Immature natural killer cell (primary cell): ENCODE results near the gene PIK3CB. TPM values are rescaled to one million over a fixed set of nuclear protein-coding genes. Genes with fewer than 3 reads are reported as not detected.
"Not testable (repeated sequence)": the region's sequence is repeated elsewhere in the genome, so short reads cannot be mapped to it uniquely, and the experiment has no call there.

Experiments used
- DNase-seq, 3 donors: peaks; one replicate each; pipeline ENCODE4 v3.0.0; 2022; ENCODE audit warnings: mixed read lengths in 1 of 3
- H3K27ac Mint-ChIP-seq, 6 donors: one replicate each; pipeline ENCODE4 v1.8.0; 2020; ENCODE audit warnings: mixed read lengths in 6 of 6, mild to moderate bottlenecking in 5 of 6, inconsistent platforms in 4 of 6, moderate library complexity in 3 of 6
- H3K27me3 Mint-ChIP-seq, 3 donors: one replicate each; pipeline ENCODE4 v1.8.0; 2020 to 2021; ENCODE audit warnings: low read depth in 3 of 3, mild to moderate bottlenecking in 3 of 3, mixed read lengths in 3 of 3, moderate library complexity in 3 of 3, inconsistent platforms in 1 of 3
- H3K36me3 Mint-ChIP-seq, 3 donors: one replicate each; pipeline ENCODE4 v1.8.0; 2020; ENCODE audit warnings: mixed read lengths in 3 of 3, inconsistent platforms in 2 of 3, mild to moderate bottlenecking in 2 of 3
- H3K4me1 Mint-ChIP-seq, 2 donors: one replicate each; pipeline ENCODE4 v1.8.0; 2020; ENCODE audit warnings: inconsistent platforms in 2 of 2, mild to moderate bottlenecking in 2 of 2, mixed read lengths in 2 of 2, moderate library complexity in 1 of 2
- H3K4me3 Mint-ChIP-seq, 5 donors: one replicate each; pipeline ENCODE4 v1.8.0; 2020; ENCODE audit warnings: mild to moderate bottlenecking in 5 of 5, mixed read lengths in 5 of 5, inconsistent platforms in 3 of 5, moderate library complexity in 3 of 5
- H3K9me3 Mint-ChIP-seq, 6 donors: one replicate each; pipeline ENCODE4 v1.8.0; 2020; ENCODE audit warnings: mild to moderate bottlenecking in 6 of 6, mixed read lengths in 6 of 6, inconsistent platforms in 4 of 6, moderate library complexity in 3 of 6
- polyA plus RNA-seq, 3 donors: library from polyadenylated mRNA; unstranded; fragments of 300-500 nt; fragmentation: Illumina TruSeq; gene quantifications; one replicate each; pipeline ENCODE4 v1.2.3, GENCODE V29; 2021

The PIK3CB gene
- polyA plus RNA-seq, 3 donors from 2014 or later, result 4.6 to 11.7 (median 4.8) TPM

GRCh38 chr3:138615462-138615861 lies 219.3 kb downstream of the PIK3CB start:
- Mint-ChIP-seq H3K4me3 (no peak overlapping the region), H3K9me3 (no peaks in the 10 kb centered on the region)

GRCh38 chr3:138609898-138610266 lies 224.8 kb downstream of the PIK3CB start:
- peak overlapping the region; percentile 95 to 100 (median 98) for H3K27ac Mint-ChIP-seq
- peak overlapping the region; percentile 89 to 98 (median 92) for H3K4me3 Mint-ChIP-seq
- H3K9me3 Mint-ChIP-seq, result peaks cover 0 to 6% (median 1%) of the 10 kb centered on the region in 6 donors
- H3K4me1 Mint-ChIP-seq, result peaks cover 22 to 24% of the 10 kb centered on the region in 2 donors
- peaks cover 0 to 5% (median 4%) of the 10 kb centered on the region in 3 donors for H3K36me3 Mint-ChIP-seq
- peaks cover 19 to 36% (median 29%) of the 10 kb centered on the region in 3 donors for H3K27me3 Mint-ChIP-seq
- DNase-seq, result peak in 1 of 3 donors; percentile 4

More at GRCh38 chr3:138615462-138615861, 219.3 kb downstream of the PIK3CB start:
- peaks cover 7 to 14% of the 10 kb centered on the region in 2 donors for H3K4me1 Mint-ChIP-seq
- H3K36me3 Mint-ChIP-seq, result no peaks in the 10 kb centered on the region
- no peak overlapping the region for H3K27ac Mint-ChIP-seq
- DNase-seq, result no peak
- H3K27me3 Mint-ChIP-seq, result peaks cover 2 to 12% (median 6%) of the 10 kb centered on the region in 3 donors

- H3K27ac Mint-ChIP-seq, result peak within 1 kb of the TSS; percentile 95 to 100 (median 98)
- peaks cover 19 to 36% (median 29%) of the 10 kb centered on the region in 3 donors for H3K27me3 Mint-ChIP-seq
- peaks cover 4 to 8% (median 5%) of the 10 kb centered on the region in 3 donors for H3K36me3 Mint-ChIP-seq
- peak; percentile 73 to 82 (median 81) for DNase-seq
- peak within 1 kb of the TSS; percentile 89 to 98 (median 92) for H3K4me3 Mint-ChIP-seq
- H3K4me1 Mint-ChIP-seq, result peaks cover 22 to 24% of the 10 kb centered on the region in 2 donors
- peaks cover 0 to 6% (median 1%) of the 10 kb centered on the region in 6 donors for H3K9me3 Mint-ChIP-seq
Measured at GRCh38 chr3:138608322-138609135, 226.2 kb downstream of the PIK3CB start, which contains the start of gene FAIM. TSS of gene FAIM (plus strand) at chr3:138608771. CDS start at chr3:138619727, 10,956 bp downstream.

DNA sequence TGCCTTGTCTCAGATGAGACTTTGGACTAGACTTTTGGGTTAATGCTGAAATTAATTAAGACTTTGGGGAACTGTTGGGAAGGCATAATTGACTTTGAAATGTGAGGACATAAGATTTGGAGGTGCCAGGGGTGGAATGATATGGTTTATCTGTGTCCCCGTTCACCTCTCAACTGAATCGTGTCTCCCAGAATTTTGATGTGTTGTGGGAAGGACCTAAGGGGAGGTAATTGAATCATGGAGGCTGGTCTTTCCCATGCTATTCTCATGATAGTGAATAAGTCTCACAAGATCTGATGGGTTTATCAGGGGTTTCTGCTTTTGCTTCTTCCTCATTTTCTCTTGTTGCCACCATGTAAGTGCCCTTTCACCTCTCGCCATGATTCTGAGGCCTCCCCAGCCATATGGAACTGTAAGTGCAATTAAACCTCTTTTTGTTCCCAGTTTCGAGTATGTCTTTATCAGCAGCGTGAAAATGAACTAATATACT lies 230.6 kb downstream of the PIK3CB start:
- Mint-ChIP-seq H3K27me3 (peaks cover 9 to 13% (median 9%) of the 10 kb centered on the region in 3 donors), H3K36me3 (peaks cover 0 to 13% (median 0%) of the 10 kb centered on the region in 3 donors)
- not testable (repeated sequence) for H3K27ac Mint-ChIP-seq, H3K9me3 Mint-ChIP-seq, H3K4me3 Mint-ChIP-seq, DNase-seq, H3K4me1 Mint-ChIP-seq

Other genes with a start within 250 kb of the PIK3CB start
- 1 to 10 TPM; 2.5 to 8.6 (median 7.5) TPM for gene CEP70, start 240.7 kb downstream of the PIK3CB start, polyA plus RNA-seq
- 10 to 100 TPM in 2 of 3 donors, 1 to 10 TPM in 1; 3.8 to 18.4 (median 17.7) TPM for gene FAIM, start 226.2 kb downstream of the PIK3CB start, polyA plus RNA-seq
- not detected for gene FOXL2, start 112.2 kb upstream of the PIK3CB start, polyA plus RNA-seq
- not detected for gene FOXL2NB, start 112.3 kb upstream of the PIK3CB start, polyA plus RNA-seq
- not detected for gene PRR23A, start 171.3 kb upstream of the PIK3CB start, polyA plus RNA-seq
- gene PRR23B, start 186.0 kb upstream of the PIK3CB start, polyA plus RNA-seq, result not detected
- not detected for gene PRR23C, start 210.0 kb upstream of the PIK3CB start, polyA plus RNA-seq